SIG-M5 treated with dmso at 0.1 percent for 504 hours (cell line): ENCODE measurements around the gene MICU1.

ENCODE experiments used
- DNase-seq: peaks from one replicate; lab custom pipeline; 2025; ENCODE audit not compliant: unreplicated experiment; lab: John Stamatoyannopoulos, UW

The MICU1 gene

DNA sequence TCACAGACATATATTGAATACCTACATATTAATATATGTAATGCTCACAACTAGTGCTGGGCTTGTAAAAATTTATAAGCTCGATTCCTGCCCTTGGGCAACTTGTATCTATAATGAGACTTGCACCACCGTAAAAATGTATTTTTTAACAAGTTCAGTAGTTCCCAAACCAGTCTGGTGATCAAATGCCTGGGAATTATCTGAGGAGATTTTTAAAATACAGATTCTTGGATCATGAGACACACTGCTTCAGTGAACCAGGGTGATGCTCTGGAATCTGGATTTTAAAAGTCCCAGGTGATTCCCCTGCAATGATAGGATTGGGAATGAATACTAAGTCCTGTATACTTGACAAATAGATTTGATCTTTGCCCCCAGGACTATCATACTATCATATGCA, 4.3 kb upstream of the MICU1 start:
- no peak for DNase-seq

DNA sequence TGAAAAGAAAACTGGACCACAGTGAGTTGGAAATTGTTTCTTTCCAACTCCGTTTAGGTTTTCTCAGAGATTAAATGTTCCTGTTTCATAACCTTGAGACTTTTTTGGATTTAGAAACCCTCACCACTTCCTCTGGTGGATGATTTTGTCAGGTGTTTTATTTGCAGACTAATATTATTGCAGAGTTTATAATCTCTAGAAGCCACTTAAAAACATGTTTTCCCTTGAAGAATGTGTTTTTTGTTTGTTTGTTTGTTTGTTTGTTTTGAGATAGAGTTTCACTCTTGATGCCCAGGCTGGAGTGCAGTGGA, 520 bp upstream of the MICU1 start:
- no peak for DNase-seq

DNA sequence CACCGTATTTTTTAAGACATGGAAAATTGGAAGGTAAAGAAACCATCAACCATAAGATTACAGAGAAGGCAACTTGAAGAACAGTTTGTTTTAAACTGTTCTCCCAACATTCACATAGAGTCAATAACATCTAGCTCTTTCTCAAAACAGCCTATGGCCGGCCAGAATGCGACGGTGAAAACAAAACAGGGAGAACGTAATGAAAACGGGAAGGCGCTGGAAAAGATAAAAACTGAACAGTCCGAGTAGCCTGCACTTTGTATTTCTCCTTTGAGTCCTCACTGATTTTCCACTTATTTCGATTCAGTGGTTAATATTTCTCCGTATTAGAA, 637 bp downstream of the MICU1 start:
- peak; percentile 21 for DNase-seq

DNA sequence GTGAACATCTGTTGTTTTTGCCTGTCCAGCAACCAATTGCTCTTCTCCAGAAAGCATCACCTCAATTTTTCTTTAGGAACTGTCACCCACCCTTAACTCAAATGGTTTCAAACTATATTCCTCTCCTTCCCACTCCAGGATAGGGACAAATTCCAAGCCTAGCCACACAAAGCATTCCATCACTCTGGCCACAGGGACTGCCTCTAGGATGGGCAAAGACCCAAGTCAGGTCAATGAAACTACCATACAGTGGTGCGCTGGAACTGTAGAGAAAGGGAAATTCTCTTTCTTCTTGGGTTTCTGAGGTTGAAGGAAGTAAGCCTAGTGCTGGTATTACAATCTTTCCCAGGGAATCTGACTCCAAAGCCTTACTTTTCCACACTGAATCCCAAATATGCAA, 3.6 kb downstream of the MICU1 start:
- DNase-seq: no peak

DNA sequence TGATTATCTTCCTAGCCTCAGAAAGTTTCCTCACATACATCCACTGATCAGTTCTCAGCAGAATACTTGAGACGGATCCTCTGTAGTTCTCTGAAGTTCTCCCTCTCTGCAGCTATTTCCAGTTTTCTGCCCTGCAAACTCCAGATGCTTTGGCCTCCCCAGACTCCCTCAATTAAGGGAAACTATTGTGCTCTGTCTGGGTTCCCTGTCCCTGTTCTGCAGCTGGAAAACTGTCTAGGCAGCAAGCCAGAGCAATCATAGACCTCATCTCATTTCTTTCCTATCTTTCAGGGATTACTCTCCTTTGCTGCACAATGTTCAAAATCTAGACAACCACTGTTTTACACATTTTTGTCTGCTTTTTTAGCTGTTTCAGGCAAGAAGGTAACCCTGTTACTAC, 9.2 kb downstream of the MICU1 start:
- no peak for DNase-seq

DNA sequence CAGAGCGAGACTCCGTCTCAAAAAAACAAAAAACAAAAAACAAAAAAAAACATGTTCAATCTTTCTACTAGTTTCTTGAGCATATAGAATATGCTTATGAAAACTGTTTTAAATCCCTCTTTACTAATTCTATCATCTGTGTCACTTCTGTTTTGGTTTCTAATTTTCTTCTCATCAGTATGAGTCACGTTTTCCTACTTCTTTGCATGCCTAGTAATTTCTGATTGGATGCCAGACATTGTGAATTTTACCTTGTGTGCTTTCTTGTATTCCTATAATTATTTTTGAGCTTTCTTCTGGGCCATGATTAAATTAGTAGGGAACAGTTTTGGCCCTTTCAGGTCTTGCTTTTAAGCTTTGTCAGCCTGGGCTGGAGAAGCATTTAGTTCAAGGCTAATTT, 9.9 kb downstream of the MICU1 start:
- no peak for DNase-seq

DNA sequence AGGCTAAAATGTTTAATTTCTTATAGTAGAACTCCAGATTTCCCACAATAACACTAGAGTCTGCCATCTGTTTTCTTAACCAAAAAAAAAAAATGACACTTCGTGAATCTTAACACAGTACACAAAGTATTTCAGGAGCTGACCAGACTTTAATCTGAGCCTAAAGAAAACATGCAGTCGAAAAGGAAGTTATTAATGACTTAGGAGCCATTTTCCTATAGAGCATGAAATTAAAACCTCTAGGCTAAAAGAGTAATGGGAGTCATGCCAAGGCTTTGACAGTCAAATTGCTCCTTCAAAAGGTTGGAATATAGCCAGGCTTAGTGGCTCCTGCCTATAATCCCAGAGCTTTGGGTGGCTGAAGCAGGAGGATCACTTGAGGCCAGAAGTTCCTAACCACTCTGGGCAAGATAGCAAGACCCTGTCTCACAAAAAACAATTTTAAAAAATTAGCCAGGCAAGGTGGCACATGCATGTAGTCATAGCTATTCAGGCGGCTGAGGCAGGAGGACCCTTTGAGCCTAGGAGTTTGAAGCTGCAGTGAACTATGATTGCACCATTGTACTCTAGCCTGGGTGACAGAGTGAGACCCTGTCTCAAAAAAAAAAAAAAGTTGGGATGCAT, 13.6 kb downstream of the MICU1 start:
- DNase-seq: no peak

DNA sequence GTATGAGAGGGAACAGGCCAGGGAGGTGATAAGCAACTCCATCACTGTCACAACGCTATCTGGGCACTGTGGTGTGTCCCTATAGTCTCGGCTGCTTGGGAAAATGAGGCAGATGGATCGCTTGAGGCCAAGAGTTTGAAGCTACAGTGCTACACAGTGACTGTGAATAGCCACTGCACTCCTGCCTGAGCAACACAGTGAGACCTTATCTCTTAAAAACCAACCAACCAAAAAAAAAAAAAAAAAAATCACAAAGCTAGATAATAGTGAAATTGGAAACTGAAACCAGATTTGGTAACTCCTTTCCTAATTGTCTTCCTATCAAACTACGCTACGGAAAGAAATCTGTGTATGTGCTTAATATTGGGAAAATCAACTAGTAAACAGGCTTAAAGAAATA, 14.1 kb downstream of the MICU1 start:
- DNase-seq: no peak

DNA sequence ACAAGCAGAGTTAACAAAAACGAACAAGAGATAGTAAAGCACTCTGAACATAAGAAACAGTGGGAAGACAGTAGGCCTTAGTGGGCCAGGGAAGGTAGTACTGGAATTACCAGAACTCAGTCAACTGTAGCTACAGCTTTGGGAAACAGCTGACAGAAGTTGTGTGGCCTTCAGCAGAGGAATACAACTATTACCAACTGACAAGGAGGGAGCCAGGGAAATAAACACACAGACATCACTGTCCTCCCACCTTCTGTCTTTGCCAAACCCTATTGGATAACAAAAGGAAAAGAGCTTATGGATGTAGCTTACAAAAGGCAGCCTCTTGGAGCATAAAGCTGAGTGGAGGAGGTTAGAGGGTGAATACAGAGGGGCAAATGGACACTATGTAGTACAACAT, 15.4 kb downstream of the MICU1 start:
- no peak for DNase-seq

DNA sequence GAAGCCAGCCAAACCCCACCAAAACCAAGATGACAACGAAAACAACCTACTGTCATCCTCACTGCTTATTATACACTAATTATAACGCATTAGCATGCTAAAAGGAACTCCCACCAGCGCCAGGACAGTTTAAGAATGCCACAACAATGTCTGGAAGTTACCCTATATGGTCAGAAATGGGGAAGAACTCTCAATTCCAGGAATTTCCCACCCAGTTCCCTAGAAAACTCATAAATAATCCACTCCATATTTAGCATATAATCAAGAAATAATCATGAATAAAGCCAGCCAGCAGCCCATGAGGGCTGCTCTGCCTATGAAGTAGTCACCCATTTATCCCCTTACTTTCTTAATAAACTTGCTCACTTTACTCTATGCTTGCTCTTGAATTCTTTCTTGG, 20.8 kb downstream of the MICU1 start:
- no peak for DNase-seq

DNA sequence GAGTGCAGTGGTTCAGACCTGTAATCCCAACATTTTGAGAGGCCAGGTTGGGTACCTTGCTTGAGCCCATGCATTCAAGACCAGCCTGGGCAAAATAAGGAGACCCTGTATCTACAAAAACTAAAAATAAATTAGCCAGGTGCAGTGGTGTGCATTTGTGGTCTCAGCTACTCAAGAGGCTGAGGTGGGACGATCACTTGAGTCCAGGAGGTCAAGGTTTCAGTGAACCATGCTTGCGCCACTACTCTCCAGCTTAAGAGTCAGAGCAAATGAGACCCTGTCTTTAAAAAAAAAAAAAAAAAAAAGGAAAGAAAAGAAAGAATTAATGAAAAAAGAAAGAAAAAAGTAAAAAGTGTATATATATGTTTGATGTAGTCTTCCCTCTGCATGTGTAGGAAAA, 24.7 kb downstream of the MICU1 start:
- no peak for DNase-seq

DNA sequence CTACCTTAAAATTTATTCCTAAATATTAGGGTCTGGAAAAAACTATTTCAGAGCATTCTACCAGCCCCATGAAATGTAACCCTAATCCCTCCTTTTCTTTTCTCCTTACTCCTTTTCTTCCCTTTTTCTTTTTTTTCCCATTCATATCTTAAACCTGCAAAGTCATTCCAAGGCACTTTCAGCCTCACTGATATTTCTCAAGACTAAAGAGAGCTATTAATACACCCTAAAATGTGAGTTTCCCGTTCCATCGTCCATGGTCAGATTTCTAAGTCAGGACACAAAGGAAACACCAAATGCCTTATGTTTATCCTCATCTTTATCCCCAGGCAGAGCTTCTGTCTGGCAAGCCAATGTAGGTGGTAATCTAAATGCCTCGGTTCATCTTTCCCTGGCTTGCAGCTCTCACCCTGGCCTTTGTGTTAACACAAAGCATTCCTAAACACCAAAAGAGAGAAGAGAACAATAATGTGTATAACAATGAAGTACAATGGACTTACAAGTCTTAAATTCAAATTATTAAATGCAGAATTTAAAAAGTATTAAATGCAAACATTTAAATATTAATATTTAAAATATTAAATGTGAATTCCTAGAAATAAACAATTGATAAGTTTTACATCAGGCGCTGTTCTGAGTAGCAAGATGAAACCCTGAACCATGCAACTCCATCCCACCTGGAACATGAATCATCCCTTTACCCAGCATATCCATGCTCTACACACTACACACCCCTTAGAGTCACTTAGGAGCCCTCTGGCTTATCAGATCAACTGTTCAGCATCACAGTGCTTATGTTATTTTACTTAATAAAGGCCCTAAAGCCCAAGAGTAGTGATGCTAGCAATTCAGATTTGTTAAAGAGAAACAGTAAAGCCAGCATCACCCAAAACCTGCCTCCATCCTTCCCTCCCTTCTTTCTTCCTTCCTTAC, 26.8 kb downstream of the MICU1 start:
- no peak for DNase-seq

DNA sequence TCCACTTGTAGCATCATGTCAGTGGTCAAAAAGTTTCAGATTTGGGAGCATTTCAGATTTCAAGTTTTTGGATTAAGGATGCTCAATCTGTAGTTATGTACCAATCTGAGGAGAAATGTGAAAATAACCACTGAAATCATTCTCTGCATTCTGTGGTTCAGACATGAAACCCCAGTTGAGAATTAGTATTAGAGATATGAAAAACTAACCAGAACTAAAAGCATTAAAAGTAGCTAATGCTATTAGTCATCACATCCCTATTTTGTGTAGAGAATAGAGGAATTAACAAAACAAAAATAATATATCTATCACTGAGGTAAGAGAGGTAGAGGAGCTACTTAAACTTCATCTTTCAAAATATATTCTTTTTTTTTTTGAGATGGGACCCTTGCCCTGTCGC, 28.0 kb downstream of the MICU1 start:
- no peak for DNase-seq

DNA sequence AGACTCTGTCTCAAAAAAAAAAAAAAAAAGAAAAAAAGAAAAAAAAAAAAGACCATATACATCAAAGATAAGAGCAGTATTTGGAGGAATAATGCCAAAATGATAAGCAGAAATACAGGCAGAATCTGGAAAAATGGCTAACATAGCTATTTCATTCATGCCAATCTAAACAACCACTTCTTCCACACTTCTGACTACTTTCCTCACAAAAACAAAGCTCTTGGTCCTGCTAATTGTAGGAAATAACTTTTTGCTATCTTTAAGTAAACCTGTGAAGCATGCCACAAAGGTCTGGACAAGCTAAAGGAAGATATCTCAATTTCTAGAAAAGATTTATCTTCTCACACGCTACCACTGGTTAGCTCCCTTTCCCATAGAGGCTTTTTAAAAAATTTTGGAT, 30.4 kb downstream of the MICU1 start:
- DNase-seq: no peak

DNA sequence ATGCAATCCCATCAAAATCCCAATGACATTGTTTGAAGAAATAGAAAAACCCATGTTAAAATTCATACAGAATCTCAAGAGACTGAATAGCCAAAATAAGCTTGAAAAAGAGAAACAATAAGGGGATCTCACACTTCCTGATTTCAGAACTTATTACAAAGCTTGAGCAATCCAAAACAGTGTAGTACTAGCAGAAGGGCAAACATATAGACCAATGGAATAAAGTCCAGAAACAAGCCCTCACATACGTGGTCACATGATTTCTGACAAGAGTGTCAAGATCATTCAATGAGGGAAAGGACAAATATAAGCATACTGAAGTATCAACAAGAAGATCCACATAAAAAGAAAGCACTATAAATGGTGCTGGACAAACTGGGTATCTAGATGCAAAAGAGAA, 31.9 kb downstream of the MICU1 start:
- peak; percentile 91 for DNase-seq

DNA sequence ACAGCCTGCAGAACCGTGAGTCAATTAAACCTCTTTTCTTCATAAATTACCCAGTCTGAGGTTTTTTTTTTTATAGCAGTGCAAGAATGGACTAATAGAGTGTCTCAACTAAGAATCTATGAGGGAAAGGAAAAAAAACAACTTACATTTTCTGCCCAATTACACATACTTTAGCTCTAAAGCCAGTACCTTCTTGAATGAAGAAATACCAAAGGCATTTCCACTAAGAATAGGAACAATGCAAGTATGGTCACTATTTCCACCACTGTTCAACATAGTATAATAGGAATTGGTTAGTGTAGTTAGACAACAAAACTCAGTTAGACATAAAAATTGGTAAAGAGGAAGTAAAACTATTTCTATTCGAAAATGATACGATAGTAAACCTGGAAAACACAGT, 37.6 kb downstream of the MICU1 start:
- DNase-seq: no peak

DNA sequence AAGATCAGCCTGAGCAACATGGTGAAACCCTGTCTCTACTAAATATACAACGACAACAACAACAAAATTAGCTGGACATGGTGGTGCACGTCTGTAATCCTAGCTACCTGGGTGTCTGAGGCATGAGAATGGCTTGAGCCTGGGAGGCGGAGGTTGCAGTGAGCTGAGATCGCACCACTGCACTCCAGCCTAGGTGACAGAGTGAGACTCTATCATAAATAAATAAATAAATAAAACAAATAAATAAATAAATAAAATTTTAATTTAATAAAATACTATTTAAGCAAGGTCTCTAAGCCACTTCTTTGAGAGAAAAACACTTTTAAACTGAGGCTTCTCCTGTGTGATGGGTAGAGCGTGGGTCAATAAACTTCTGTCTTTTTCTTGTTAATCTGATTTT, 38.3 kb downstream of the MICU1 start:
- DNase-seq: no peak

DNA sequence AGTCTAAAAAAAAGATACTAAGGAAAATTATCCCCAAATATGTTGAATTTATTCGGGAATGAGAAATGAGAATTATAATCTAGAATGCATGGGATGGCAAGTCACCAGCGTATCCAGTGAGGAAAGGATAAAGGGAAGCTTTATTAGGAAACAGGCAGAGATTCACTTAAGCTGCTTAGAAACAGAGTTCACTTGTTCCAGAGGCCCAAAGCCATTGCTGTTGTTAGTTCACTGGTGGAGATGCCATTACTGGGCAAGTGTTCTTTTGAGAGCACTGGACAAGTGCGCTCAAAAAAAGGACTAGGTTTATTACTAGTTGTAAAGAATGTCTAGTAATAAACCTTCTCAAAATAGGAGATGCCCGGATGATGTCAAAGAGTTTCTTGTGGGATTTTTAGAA, 51.2 kb downstream of the MICU1 start:
- DNase-seq: no peak

DNA sequence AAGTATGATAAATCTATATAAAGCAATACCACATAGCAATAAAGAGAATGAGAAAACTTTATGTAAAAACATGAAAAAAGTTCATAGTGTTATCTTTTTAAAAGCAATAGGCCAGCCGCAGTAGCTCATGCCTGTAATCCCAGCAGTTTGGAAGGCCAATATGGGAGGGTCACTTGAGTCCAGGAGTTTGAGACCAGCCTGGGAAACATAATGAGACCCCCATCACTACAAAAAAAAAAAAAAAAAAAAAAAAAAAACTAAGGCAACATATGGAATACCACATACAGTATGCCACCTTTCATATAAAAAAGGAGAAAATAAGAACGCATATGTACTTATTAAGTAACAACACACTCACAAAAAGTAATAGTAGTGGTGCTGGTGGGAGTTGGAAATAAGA, 52.8 kb downstream of the MICU1 start:
- DNase-seq: no peak

DNA sequence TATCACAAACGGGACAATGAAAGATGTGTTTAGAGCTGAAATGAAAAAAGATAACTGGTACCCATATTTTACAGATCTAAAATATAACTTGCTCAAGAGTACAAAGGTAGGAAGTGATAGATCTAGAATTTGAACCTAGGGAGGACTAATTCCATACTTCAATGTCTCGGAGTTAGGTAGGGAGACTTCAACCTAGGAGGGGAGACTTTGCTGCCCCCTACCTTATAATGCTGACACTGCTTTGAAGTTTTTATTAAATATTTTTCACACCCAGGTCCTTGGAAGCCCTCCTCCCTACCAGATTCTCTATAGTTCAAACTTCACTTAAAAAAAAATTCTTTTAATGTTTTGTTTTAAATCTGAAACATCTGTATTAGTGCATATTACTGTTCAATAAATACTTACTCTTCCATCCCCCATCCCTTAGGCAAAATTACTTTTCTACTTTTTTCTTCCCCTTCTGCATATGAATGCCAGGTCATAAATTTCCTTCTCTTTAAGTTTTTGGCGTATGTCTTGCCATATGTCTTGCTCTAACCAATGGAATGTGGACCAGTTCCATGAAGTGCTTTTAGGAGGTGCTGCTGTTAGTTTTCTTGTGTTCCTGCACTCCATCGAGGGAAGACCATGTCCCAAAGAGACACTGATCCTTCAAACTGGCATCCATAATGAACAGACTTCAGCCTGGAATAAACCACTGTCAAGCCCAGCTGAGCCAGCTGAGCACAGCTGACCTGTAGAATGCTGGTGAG, 57.8 kb downstream of the MICU1 start:
- peak; percentile 37 for DNase-seq

DNA sequence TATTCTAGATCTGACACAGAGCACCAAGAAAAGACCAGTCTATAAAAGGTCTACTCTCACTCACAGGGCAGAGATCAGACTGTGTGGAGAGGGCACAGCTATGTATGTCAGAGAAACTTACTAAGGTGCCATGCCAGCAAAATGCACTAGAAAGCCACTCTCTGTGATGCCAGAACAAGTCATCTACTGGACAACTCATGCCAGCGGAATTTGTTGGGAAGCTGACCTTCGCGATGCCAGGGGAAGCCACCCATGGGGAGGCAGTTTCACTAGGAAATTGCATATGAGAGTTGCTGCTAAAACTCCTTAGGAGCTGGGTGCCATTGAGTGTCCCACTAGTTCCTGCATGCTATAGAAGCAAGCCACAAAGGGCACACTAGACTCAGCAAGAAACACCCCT, 58.5 kb downstream of the MICU1 start:
- DNase-seq: no peak

DNA sequence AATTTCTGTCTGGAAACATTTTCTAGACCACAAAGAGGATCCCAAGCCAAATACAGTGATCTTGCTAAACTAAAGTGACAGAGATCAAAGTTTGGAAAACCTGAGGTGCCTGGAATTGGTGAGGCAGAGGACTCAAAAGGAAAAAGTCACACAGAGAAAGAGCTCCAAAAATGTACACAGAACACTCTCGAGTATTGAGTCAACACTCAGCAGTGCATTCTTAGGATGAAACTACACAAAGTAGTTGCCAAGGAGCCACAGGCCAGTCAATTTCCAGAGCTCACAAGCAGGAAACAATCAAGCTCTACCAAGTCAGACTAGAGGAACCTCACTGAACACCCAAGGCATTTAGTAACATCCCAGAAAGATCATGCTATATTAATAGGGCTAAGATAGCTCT, 61.3 kb downstream of the MICU1 start:
- DNase-seq: no peak
